GM19099 (cell line): ENCODE data around the gene PLCL2.

Experiments
- POLR2A ChIP-seq: IDR thresholded peaks from 3 replicates; pipeline ENCODE4 v1.6.1; 2011; ENCODE audit warnings: low read depth; ENCODE audit not compliant: insufficient read length; ENCODE audit errors: extremely low read depth

PLCL2 gene

DNA sequence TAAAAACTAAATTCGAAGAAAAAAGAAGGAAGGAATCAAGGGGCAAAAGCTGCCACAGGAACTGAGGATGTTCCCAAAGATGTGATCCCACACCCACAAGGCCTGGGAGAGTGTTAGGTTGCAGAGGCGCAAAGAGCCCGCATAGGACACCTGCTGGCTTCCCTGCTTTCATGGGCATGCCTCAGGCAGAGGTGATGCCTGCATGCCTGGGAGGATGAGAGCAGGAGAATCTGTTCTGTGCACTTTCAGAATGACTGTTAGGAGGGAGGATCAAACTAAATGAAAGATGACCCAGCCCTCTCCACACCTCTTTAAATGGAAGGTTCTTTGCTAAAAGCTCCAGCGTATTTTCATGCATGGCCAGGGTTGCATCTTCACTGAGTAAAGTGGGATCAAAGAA is 162.4 kb downstream of the PLCL2 start:
- TF ChIP-seq POLR2A, result no peak

DNA sequence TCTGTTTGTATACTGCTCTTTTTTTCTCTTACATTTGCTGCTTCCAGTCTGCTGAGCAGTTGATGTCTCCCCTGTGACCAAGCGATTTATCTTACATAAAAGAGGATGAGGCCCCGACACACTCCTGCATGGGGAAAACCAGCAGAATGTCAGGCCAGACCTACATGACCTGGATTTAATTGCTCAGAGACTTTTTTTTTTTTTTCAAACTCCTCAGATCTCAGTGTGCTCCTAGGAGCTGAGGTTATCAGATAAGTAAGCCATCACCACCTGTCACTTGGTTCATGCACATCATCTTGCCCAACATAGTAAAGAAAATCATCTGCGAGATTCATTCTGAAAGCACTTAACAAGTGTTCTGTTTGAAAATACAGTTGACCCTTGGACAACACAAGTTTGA is 163.1 kb downstream of the PLCL2 start:
- TF ChIP-seq POLR2A, result no peak

DNA sequence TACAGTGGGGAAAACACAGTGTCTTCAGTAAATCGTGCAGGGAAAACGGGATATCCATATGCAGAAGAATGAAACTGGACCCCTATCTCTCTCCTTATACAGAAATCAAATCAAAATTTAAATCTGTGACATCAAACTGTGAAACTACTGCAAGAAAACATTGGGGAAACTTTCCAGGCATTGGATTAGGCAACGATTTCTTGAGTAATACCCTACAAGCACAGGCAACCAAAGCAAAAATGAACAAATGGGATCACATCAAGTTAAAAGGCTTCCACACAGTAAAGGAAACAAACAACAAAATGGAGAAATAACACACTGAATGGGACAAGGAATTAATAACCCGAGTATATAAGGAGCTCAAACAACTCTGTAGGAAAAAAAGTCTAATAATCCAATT is 165.3 kb downstream of the PLCL2 start:
- TF ChIP-seq POLR2A, result no peak

DNA sequence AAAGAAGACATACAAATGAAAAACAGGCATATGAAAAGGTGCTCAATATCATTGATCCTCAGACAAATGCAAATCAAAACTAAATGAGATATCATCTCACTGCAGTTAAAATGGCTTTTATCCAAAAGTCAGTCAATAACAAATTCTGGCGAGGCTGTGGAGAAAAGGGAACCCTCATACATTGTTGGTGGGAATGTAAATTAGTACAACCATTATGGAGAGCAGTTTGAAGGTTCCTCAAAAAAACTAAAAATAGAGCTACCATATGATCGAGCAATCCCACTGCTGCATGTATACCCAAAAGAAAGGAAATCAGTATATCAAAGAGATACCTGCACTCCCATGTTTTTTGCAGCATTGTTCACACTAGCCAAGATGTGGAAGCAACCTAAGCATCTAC is 165.8 kb downstream of the PLCL2 start:
- no peak for TF ChIP-seq POLR2A

DNA sequence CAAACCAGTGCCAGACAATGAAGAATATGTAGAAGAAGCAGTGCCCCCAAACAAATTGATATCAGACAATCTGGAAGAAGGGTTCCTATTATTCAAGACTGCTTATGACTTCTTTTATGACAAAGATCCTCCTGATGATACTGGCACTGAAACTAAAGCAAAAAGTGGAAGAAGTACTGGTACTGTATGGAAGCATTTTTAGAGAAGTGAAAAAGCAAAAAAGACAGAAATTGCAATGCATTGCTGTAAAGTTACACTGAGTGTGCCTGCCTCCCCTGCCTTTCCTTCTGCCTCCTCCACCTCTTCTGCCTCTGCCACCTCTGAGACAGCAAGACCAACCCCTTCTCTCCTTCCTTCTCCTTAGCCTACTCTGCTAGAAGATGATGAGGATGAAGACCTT is 167.6 kb downstream of the PLCL2 start:
- TF ChIP-seq POLR2A, result no peak

DNA sequence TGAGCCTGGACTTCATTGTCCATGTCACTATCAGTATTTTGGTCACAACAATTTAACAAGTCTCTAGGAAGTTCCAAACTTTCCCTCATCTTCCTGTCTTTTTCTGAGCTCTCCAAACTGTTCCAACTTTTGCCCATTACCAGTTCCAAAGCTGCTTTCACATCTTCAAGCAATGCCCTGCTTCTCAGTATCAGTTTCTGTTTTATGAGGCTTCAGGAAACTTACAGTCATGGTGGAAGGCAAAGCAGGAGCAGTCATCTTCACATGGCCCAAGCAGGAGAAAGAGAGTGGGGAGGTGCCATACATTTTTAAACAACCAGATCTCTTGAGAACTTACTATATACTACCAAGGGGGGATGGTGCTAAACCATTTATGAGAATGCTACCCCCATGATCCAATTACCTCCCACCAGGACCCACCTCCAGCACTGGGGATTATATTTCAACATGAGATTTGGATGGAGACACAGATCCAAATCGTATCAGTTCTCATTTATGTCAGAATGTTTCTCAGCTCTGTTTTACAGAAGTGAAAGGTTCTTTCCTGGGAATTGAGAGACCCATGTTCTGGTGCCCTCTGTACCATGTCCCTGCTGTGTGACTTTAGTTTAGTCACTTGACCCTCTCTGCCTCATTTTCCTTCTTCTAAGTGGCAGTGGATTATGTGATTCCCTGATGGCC is 169.7 kb downstream of the PLCL2 start:
- no peak for TF ChIP-seq POLR2A

DNA sequence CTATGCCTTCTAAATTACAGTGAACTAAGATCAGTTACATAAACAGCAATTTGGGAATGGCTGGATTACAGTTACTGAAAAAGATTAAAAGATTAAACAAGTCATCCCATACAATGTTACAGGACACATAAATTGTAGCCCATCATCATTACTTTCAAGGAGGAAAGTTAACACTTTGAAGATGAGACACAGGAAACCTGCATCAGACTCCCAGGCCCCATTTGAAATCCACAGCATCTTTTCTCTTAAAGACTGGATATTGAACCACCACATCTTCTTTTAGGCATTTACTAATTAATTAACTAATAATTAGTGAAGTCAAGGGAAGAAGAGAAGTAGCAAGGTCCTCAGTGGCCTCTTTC is 170.2 kb downstream of the PLCL2 start:
- TF ChIP-seq POLR2A, result no peak

DNA sequence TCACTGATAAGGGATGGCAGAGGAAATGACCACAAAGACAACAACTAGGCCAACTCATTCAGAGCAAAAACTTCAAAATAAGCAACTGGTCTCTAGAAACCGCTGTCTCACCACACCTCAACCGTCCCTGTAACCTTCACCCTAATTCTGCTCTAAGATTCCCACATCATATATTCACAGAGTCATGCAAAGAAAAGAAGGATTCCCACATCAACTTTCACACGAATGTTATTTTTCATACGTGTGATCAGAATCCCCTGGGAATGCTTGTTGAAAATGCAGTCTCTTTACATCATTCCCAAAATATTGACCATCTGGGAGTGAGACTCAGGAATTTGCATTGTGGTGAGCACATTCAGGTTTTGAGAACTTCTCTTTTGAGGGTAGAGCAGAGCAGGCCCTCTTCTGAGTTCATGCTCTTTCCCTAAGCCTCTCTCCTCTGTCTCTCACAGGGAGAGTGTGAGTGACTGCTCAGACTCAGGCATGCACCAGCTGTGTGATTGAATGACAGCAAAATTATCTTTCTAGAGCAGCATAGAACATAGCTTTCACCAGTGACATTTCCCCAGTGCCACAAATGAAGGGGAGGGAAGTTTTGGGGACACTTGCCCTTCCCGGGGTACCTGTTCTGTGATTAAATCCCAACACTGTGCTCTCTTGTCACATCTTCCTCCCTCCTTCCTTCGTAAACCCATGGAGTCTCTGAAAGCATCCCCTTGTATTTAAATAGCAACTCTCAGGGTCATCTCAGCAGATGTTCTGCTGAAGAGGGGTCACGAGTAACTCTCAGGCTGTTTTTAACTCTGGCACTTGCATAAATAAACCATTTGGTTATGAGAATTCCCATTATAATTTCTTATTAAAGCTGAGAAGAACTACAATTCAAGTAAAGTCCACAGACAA is 170.9 kb downstream of the PLCL2 start:
- no peak for TF ChIP-seq POLR2A

DNA sequence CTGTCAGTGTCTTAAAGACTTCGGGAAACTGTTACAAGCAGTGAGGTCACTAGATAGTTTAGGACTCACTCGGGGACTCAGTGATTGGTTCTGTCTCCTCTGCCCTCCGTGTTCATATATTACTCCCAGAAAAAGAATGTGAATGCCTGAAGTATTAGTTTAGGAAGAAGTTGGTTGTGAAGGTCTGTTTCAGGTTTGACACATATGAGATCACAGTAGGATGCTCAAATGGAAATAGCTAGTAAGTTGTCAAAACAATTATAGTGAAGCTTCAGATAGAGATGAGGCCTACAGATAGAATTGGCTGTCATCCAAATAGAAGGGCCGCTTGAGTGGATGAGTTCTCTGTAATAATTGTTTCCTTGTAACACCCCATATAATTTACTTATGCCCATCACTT is 172.6 kb downstream of the PLCL2 start:
- TF ChIP-seq POLR2A, result no peak

DNA sequence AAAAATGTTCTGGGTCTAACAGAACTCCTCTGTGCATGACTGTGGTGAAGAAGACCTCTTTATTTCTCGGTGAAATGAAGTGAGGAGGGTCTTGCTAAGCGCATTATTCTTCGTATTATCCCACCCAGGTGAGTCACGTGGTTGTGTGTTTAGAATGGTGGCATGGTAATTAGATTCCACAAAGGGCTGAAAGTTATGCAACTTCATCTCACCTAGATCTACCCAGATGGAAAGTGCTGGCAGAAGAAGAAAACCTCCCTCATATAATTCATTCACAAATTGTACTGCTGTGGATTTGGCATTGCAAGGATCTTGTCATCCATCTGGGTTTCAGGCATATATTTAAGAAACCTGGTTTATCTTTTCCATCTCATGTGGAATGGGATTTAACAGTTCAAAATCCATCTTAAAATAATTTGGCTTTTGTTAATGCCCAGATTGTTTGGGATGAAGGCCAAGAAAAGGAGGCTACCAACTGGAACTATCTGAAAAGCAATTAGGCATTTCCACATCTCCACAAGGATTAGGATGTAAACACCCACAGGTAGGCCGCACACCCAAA is 175.3 kb downstream of the PLCL2 start:
- TF ChIP-seq POLR2A, result no peak

DNA sequence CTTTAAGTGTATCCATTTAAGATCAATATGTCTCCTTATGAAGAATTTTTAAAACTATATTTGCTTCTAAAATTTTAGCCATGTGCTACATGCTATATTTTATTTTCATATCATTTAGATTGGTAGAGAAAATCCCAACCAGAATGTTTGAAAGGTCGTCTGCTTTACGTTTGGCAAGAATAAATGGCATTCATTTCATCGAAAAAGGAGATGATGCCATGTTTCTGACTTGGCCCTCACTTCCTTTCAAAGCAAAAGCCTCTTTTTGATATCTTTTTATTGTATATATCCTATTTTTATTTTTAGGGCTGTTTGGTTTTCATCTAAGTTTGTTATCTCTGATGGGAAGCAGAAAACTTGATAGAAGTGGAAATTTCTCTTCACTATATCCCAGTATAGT is 176.2 kb downstream of the PLCL2 start:
- TF ChIP-seq POLR2A, result no peak

DNA sequence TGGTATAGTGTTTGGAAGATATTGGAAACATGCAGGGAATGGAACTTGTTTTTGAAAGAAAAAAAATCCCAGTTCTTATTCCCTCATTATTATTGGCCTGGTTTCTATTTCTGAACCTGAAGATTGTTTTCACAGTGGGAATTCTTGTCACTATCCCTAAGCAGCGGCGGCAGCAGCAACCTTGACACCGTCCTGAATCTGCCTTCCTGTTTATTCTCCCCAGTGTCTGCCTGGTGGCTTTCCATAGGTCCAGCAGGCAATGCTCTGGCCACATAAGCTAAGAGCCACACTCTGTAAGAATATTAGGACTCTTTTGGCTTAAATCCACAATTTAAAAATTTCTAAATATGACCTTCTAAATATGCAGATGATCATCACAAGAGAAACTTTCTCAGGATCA is 178.0 kb downstream of the PLCL2 start:
- TF ChIP-seq POLR2A, result no peak

DNA sequence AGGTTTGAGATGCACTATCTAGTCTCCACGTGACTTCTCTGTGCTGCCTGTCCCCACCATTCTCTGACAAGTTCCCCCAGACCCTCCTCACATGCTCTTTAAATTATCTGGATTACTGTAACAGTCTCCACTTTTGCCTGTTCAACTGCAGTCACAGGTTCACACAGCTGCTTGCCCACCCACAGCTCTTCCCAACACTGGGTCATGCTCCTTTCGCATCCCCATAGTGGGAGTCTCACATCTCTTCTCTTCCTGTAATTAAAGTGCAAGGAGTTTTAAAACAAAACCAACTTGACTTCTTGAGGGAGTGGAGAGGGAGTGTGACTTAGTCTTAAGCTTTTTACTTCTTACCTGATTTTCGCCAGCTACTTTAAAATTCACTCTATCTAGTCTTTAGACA is 178.8 kb downstream of the PLCL2 start:
- no peak for TF ChIP-seq POLR2A

DNA sequence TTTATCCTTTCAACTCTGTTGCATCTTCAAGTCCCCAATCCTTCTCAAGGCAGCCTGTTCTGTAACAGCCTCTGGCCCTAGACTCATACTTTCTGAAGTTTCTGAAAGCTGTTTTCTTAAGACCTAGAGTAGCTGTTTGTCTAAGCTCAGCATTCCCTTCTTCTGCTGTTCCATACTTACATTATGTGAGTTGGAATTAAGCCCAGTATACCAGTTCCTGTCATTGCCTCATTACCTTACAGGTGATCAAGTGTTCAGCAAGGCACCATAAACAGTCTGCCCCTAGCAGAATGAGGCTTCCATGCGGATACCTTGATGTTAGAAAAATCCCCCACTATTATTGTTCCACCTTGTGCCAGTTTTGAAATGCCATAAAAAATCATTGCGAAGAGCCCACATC is 180.6 kb downstream of the PLCL2 start:
- TF ChIP-seq POLR2A, result no peak

DNA sequence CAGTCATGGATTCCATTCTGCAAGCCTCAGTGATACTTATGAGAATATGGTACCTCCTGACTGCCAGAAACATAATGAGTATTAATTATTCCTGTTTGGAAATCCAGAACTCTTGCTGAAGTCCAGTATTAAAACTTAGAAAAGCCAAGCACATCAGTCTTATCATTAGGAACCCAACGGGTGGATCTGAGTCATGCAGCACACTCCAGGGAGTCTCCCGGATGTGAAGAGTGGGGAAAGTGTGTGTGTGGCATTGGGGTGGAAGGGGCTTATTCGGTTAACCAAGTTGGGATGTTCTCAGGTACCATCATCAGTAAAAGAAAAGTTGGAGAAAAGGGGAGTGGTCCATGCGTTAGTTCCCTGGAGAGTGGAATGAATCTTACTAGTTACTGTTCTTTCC is 181.1 kb downstream of the PLCL2 start:
- no peak for TF ChIP-seq POLR2A

DNA sequence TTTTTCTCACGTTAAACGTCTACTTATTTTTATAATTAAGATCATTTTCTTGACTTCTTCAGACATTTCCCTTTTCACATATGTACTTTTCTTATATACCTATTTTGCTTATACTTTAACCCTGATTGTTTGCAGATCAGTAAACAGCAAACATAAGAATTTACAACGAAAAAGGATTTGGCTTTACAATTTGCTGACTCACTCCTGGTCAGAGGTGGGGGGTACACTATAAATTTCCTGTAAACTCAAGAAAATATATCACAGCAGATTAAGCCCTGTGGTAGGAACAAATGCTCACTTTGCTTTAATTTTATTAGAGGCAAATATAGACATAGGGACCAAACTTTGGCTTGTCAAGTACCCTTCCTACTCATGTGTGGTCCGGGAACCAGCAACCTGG is 185.0 kb downstream of the PLCL2 start:
- TF ChIP-seq POLR2A, result no peak
